Activated B cell treated with CpG ODN at 0.5 μM for 24 hours (primary cell): ENCODE data around the gene CFAP221. TPM values are rescaled to one million over a fixed set of nuclear protein-coding genes. Genes with fewer than 3 reads are reported as not detected.
A peak's percentile ranks its signal among the peaks of the same experiment; 100 is the strongest.

ENCODE experiments used
- ATAC-seq: fragments of 200-7000 bp; cut with Tn5 transposase; one replicate; pipeline ENCODE4 v1.10.0; 2021; ENCODE audit warnings: low read depth, mild to moderate bottlenecking, moderate library complexity
- CTCF ChIA-PET: fragments of 350-600 bp; sonication (Branson Sonifier 250); formaldehyde crosslinking; loops from one replicate; lab custom pipeline; 2021; ENCODE audit warnings: antibody characterized with exemption; lab: Charles Lee
- POLR2A ChIA-PET: fragments of 350-600 bp; sonication (Branson Sonifier 250); formaldehyde crosslinking; loops from one replicate; lab custom pipeline; 2021; ENCODE audit warnings: antibody characterized with exemption; lab: Charles Lee
- DNase-seq: peaks from one replicate; pipeline ENCODE4 v3.0.0; 2022
- H3K27ac Mint-ChIP-seq: one replicate; pipeline ENCODE4 v1.8.0; 2020; ENCODE audit warnings: mixed read lengths
- H3K27me3 Mint-ChIP-seq: one replicate; pipeline ENCODE4 v1.8.0; 2021; ENCODE audit warnings: mixed read lengths
- H3K36me3 Mint-ChIP-seq: one replicate; pipeline ENCODE4 v1.8.0; 2021; ENCODE audit warnings: low read depth, mixed read lengths
- H3K4me1 Mint-ChIP-seq: one replicate; pipeline ENCODE4 v1.8.0; 2021; ENCODE audit warnings: mixed read lengths
- H3K4me3 Mint-ChIP-seq: one replicate; pipeline ENCODE4 v1.8.0; 2020; ENCODE audit warnings: mild to moderate bottlenecking, mixed read lengths
- H3K9me3 Mint-ChIP-seq: one replicate; pipeline ENCODE4 v1.8.0; 2020; ENCODE audit warnings: mixed read lengths
- CTCF ChIP-seq: fragments of 200-600 bp; IDR thresholded peaks from one replicate; pipeline ENCODE4 v1.8.0; 2022; ENCODE audit warnings: antibody characterized with exemption, mild to moderate bottlenecking
- intact Hi-C: fragments of 100-400 bp; cut with micrococcal nuclease; formaldehyde crosslinking; loops from one replicate; pipeline ENCODE4 v1.15.1; 2024
- total RNA-seq: library from RNA; stranded (reverse); gene quantifications from 2 replicates; pipeline ENCODE4 v1.2.3, GENCODE V29; 2022

The CFAP221 gene
- total RNA-seq, 1 donor from 2014 or later: not detected

- Mint-ChIP-seq H3K4me3 (no peak overlapping the region), H3K36me3 (no peaks in the 10 kb centered on the region), H3K4me1 (no peaks in the 10 kb centered on the region), H3K27ac (no peak overlapping the region), H3K9me3 (peaks cover 31% of the 10 kb centered on the region), H3K27me3 (peaks cover 17% of the 10 kb centered on the region)
- ATAC-seq (no peak), DNase-seq (no peak)
- ChIA-PET CTCF (no interaction called here), POLR2A (no interaction called here)
- TF ChIP-seq CTCF: no peak
- intact Hi-C loops: no loop called here
Measured at GRCh38 chr2:119536211-119536610, 8.0 kb upstream of the CFAP221 start.

GRCh38 chr2:119536707-119537106, 7.5 kb upstream of the CFAP221 start:
- H3K4me1 Mint-ChIP-seq: no peaks in the 10 kb centered on the region
- POLR2A ChIA-PET: no interaction called here
- DNase-seq (no peak), ATAC-seq (no peak)
- peaks cover 28% of the 10 kb centered on the region for H3K9me3 Mint-ChIP-seq
- no peak overlapping the region for H3K4me3 Mint-ChIP-seq
- CTCF ChIA-PET: no interaction called here
- intact Hi-C loops: no loop called here
- peaks cover 22% of the 10 kb centered on the region for H3K27me3 Mint-ChIP-seq
- TF ChIP-seq CTCF: no peak
- no peaks in the 10 kb centered on the region for H3K36me3 Mint-ChIP-seq
- no peak overlapping the region for H3K27ac Mint-ChIP-seq

- H3K27me3 Mint-ChIP-seq: peaks cover 24% of the 10 kb centered on the region
- H3K36me3 Mint-ChIP-seq: no peaks in the 10 kb centered on the region
- ChIA-PET CTCF (no interaction called here), POLR2A (no interaction called here)
- no peak overlapping the region for H3K4me3 Mint-ChIP-seq
- intact Hi-C loops: no loop called here
- H3K4me1 Mint-ChIP-seq: no peaks in the 10 kb centered on the region
- H3K27ac Mint-ChIP-seq: no peak overlapping the region
- TF ChIP-seq CTCF: no peak
- peaks cover 17% of the 10 kb centered on the region for H3K9me3 Mint-ChIP-seq
- DNase-seq: no peak
- no peak for ATAC-seq
Measured at GRCh38 chr2:119537792-119538191, 6.5 kb upstream of the CFAP221 start.

GRCh38 chr2:119541476-119541875, 2.8 kb upstream of the CFAP221 start:
- no peak for DNase-seq
- ChIA-PET POLR2A (no interaction called here), CTCF (no interaction called here)
- no peak for ATAC-seq
- intact Hi-C loops: no loop called here
- no peak for TF ChIP-seq CTCF
- Mint-ChIP-seq H3K27me3 (peaks cover 43% of the 10 kb centered on the region), H3K9me3 (no peaks in the 10 kb centered on the region), H3K27ac (no peak overlapping the region), H3K4me3 (no peak overlapping the region), H3K36me3 (no peaks in the 10 kb centered on the region), H3K4me1 (peaks cover 9% of the 10 kb centered on the region)

- TF ChIP-seq CTCF: no peak
- Mint-ChIP-seq H3K27me3 (peaks cover 40% of the 10 kb centered on the region), H3K27ac (no peak overlapping the region), H3K9me3 (no peaks in the 10 kb centered on the region), H3K4me1 (peaks cover 9% of the 10 kb centered on the region), H3K36me3 (no peaks in the 10 kb centered on the region), H3K4me3 (peak overlapping the region; percentile 24)
- intact Hi-C loops: no loop called here
- ATAC-seq (no peak), DNase-seq (no peak)
- CTCF ChIA-PET: no interaction called here
- POLR2A ChIA-PET: no interaction called here
Measured at GRCh38 chr2:119544939-119545475, 758 bp downstream of the CFAP221 start.
